ENCODE data around the gene PTPN20.

Gene PTPN20

GRCh38 chr10:47035171-47035818 lies 124.1 kb downstream of the PTPN20 start:
- DNase-seq = no peak

- no peak for DNase-seq
Measured at GRCh38 chr10:47035819-47036337, 124.7 kb downstream of the PTPN20 start.

- DNase-seq = no peak
Measured at GRCh38 chr10:47036771-47037170, 125.5 kb downstream of the PTPN20 start.

GRCh38 chr10:47037654-47038425 lies 126.6 kb downstream of the PTPN20 start:
- no peak for DNase-seq

- no peak for DNase-seq
Measured at GRCh38 chr10:47038881-47039561, 127.8 kb downstream of the PTPN20 start.

- DNase-seq = no peak
Measured at GRCh38 chr10:47039562-47039913, 128.3 kb downstream of the PTPN20 start.

GRCh38 chr10:47040041-47040491 lies 128.8 kb downstream of the PTPN20 start:
- no peak for DNase-seq

- DNase-seq = no peak
Measured at GRCh38 chr10:47040681-47041080, 129.5 kb downstream of the PTPN20 start.

GRCh38 chr10:47041396-47042198 lies 130.4 kb downstream of the PTPN20 start:
- DNase-seq = no peak

GRCh38 chr10:47042199-47042473 lies 130.9 kb downstream of the PTPN20 start:
- DNase-seq = no peak

GRCh38 chr10:47042780-47043750 lies 131.8 kb downstream of the PTPN20 start:
- no peak for DNase-seq

GRCh38 chr10:47043928-47044538 lies 132.8 kb downstream of the PTPN20 start:
- no peak for DNase-seq

GRCh38 chr10:47044741-47045140 lies 133.5 kb downstream of the PTPN20 start:
- no peak for DNase-seq

- DNase-seq = no peak
Measured at GRCh38 chr10:47045331-47045861, 134.2 kb downstream of the PTPN20 start.

- no peak for DNase-seq
Measured at GRCh38 chr10:47046321-47047126, 135.3 kb downstream of the PTPN20 start.

GRCh38 chr10:47047127-47047504 lies 135.9 kb downstream of the PTPN20 start:
- no peak for DNase-seq

GRCh38 chr10:47047577-47048525 lies 136.6 kb downstream of the PTPN20 start:
- DNase-seq = no peak

GRCh38 chr10:47048526-47048905 lies 137.3 kb downstream of the PTPN20 start:
- no peak for DNase-seq

Measured in NCI-H2081 treated with DMSO at 0.1 percent for 48 hours (cell line).